ENCODE measurements around the gene IL5. TPM values are rescaled to one million over a fixed set of nuclear protein-coding genes. Genes with fewer than 3 reads are reported as not detected.

The IL5 gene
- total RNA-seq, 1 donor from 2014 or later = not detected

- intact Hi-C loops (cut with micrococcal nuclease) = no loop called here
- peaks cover 67% of the 10 kb centered on the region for H3K4me1 ChIP-seq
- H3K9me3 ChIP-seq (replicated peaks) = no peaks in the 10 kb centered on the region
- TF ChIP-seq, protein P1, sequence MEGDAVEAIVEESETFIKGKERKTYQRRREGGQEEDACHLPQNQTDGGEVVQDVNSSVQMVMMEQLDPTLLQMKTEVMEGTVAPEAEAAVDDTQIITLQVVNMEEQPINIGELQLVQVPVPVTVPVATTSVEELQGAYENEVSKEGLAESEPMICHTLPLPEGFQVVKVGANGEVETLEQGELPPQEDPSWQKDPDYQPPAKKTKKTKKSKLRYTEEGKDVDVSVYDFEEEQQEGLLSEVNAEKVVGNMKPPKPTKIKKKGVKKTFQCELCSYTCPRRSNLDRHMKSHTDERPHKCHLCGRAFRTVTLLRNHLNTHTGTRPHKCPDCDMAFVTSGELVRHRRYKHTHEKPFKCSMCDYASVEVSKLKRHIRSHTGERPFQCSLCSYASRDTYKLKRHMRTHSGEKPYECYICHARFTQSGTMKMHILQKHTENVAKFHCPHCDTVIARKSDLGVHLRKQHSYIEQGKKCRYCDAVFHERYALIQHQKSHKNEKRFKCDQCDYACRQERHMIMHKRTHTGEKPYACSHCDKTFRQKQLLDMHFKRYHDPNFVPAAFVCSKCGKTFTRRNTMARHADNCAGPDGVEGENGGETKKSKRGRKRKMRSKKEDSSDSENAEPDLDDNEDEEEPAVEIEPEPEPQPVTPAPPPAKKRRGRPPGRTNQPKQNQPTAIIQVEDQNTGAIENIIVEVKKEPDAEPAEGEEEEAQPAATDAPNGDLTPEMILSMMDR (IDR thresholded peaks at IDR 0.05; ENCODE audit: borderline replicate concordance) = no peak
- peak; percentile 89 for DNase-seq
- peak overlapping the region; percentile 99 for H3K27ac ChIP-seq (replicated peaks)
- H3K4me3 ChIP-seq = peak overlapping the region; percentile 77
- H3K36me3 ChIP-seq = no peaks in the 10 kb centered on the region
- no peaks in the 10 kb centered on the region for H3K27me3 ChIP-seq (ENCODE audit: low read depth)
These were observed 47.1 kb downstream of the IL5 start for GRCh38 chr5:132496191-132496630.

DNA sequence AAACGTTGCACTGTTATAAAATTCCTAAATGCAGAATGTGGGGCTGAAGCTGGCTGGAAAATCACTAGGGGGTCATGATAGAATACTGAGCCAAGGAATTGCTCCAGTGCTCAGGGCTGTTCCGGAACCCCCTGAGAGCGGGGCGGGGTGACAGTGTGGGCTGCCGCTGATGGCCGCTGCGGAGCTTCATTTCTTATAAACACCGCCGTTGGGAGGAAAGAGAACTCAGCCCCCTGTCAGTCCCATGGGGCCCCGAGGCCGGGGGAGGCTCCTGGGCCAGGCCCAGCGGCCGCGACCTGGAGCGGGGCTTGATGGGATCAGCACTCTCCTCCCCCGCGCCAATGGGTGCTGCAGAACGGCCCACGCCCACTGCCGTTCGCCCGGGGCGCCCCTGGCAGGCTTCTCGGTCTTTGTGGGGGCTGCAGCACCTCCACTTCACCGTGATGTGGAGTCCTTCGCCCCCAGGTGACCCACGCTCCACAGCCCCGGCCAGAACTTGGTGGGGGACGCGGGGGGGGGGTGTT lies 47.6 kb downstream of the IL5 start:
- H3K27ac ChIP-seq (replicated peaks) = peak overlapping the region; percentile 99
- H3K36me3 ChIP-seq = no peaks in the 10 kb centered on the region
- TF ChIP-seq, protein P1 (IDR thresholded peaks at IDR 0.05; ENCODE audit: borderline replicate concordance) = no peak
- intact Hi-C loops (cut with micrococcal nuclease) = no loop called here
- H3K4me1 ChIP-seq = peaks cover 66% of the 10 kb centered on the region
- H3K27me3 ChIP-seq (ENCODE audit: low read depth) = no peaks in the 10 kb centered on the region
- DNase-seq = peak; percentile 91
- H3K9me3 ChIP-seq (replicated peaks) = no peaks in the 10 kb centered on the region
- peak overlapping the region; percentile 77 for H3K4me3 ChIP-seq

- H3K27me3 ChIP-seq (ENCODE audit: low read depth) = no peaks in the 10 kb centered on the region
- H3K4me3 ChIP-seq = no peak overlapping the region
- H3K9me3 ChIP-seq (replicated peaks) = no peaks in the 10 kb centered on the region
- no peak for DNase-seq
- intact Hi-C loops (cut with micrococcal nuclease) = loop anchor here (5.0 kb wide), 1 partner anchor 77 kb away; no protein-coding TSS in a partner anchor
- peaks cover 3% of the 10 kb centered on the region for H3K36me3 ChIP-seq
- peak overlapping the region; percentile 99 for H3K27ac ChIP-seq (replicated peaks)
- peaks cover 76% of the 10 kb centered on the region for H3K4me1 ChIP-seq
- TF ChIP-seq, protein P1 (IDR thresholded peaks at IDR 0.05; ENCODE audit: borderline replicate concordance) = no peak
These were observed 49.5 kb downstream of the IL5 start for GRCh38 chr5:132493821-132494220.

DNA sequence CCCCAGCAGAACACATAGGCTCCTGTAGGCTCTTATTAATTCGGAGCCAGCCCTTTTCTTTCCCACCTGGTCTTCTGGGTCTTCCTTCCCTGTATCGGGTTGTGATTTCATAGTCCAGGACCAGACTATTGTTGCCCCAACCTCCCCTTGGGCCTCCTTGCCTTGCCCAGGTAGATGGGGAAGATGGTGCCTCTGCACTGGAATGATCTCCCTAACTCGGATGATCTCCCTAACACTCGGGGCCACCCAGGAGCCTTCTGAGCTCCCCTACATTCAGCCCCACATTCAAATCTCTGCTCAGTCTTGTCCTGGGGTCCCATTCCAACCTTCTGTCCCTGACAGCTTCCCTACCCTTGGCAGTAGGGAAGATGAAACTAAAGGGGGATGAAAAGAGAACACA lies 50.1 kb downstream of the IL5 start:
- no peaks in the 10 kb centered on the region for H3K9me3 ChIP-seq (replicated peaks)
- DNase-seq = no peak
- H3K36me3 ChIP-seq = peaks cover 7% of the 10 kb centered on the region
- H3K4me3 ChIP-seq = no peak overlapping the region
- peaks cover 80% of the 10 kb centered on the region for H3K4me1 ChIP-seq
- H3K27ac ChIP-seq (replicated peaks) = peak overlapping the region; percentile 99
- no peaks in the 10 kb centered on the region for H3K27me3 ChIP-seq (ENCODE audit: low read depth)
- intact Hi-C loops (cut with micrococcal nuclease) = loop anchor here (5.0 kb wide), 1 partner anchor 76 kb away; no protein-coding TSS in a partner anchor
- TF ChIP-seq, protein P1 (IDR thresholded peaks at IDR 0.05; ENCODE audit: borderline replicate concordance) = no peak

- no peaks in the 10 kb centered on the region for H3K27me3 ChIP-seq (ENCODE audit: low read depth)
- TF ChIP-seq, protein P1 (IDR thresholded peaks at IDR 0.05; ENCODE audit: borderline replicate concordance) = no peak
- no peak for DNase-seq
- intact Hi-C loops (cut with micrococcal nuclease) = loop anchor here (5.0 kb wide), 1 partner anchor 75 kb away; no protein-coding TSS in a partner anchor
- peak overlapping the region; percentile 99 for H3K27ac ChIP-seq (replicated peaks)
- no peak overlapping the region for H3K4me3 ChIP-seq
- peaks cover 14% of the 10 kb centered on the region for H3K36me3 ChIP-seq
- H3K9me3 ChIP-seq (replicated peaks) = no peaks in the 10 kb centered on the region
- peaks cover 80% of the 10 kb centered on the region for H3K4me1 ChIP-seq
These were observed 50.8 kb downstream of the IL5 start for GRCh38 chr5:132492386-132493125.

Other genes with a start within 250 kb of the IL5 start
- gene SLC22A4, start 249.1 kb downstream of the IL5 start, total RNA-seq = 2.0 TPM
- 20.8 TPM for gene SLC22A5, start 173.8 kb downstream of the IL5 start, total RNA-seq
- 10.9 TPM for gene IRF1, start 52.7 kb downstream of the IL5 start, total RNA-seq
- 33.4 TPM for gene RAD50, start 13.5 kb upstream of the IL5 start, total RNA-seq
- gene IL13, start 114.7 kb upstream of the IL5 start, total RNA-seq = not detected
- not detected for gene IL4, start 130.5 kb upstream of the IL5 start, total RNA-seq
- 11.9 TPM for gene KIF3A, start 194.0 kb upstream of the IL5 start, total RNA-seq
- gene CCNI2, start 203.9 kb upstream of the IL5 start, total RNA-seq = 0.08 TPM
- 27.2 TPM for gene SEPTIN8, start 233.7 kb upstream of the IL5 start, total RNA-seq

All from left ventricle myocardium inferior (tissue), 1 donor.